HG02798 (cell line): ENCODE measurements around the gene CCDC88C.
"Not testable (repeated sequence)": the region's sequence is repeated elsewhere in the genome, so short reads cannot be mapped to it uniquely, and the experiment has no call there.

Experiments
- ATAC-seq: cut with Tn5 transposase; IDR thresholded peaks from one replicate; pipeline ENCODE4 v1.9.1; 2021; ENCODE audit warnings: mild to moderate bottlenecking; ENCODE audit not compliant: unreplicated experiment, poor library complexity

Gene CCDC88C

GRCh38 chr14:91257328-91258010, 160.2 kb downstream of the CCDC88C start:
- ATAC-seq: no peak

- no peak for ATAC-seq
These were observed 161.0 kb downstream of the CCDC88C start for GRCh38 chr14:91256661-91257060.

- ATAC-seq: no peak
These were observed 162.5 kb downstream of the CCDC88C start for GRCh38 chr14:91255026-91255695.

- ATAC-seq: no peak
These were observed 163.2 kb downstream of the CCDC88C start for GRCh38 chr14:91254461-91254860.

GRCh38 chr14:91253795-91254323, 163.8 kb downstream of the CCDC88C start:
- ATAC-seq: no peak

GRCh38 chr14:91252871-91253794, 164.5 kb downstream of the CCDC88C start:
- peak; percentile 44 for ATAC-seq

GRCh38 chr14:91250912-91251311, 166.7 kb downstream of the CCDC88C start:
- ATAC-seq: no peak

GRCh38 chr14:91249841-91250616, 167.6 kb downstream of the CCDC88C start:
- peak; percentile 87 for ATAC-seq

GRCh38 chr14:91246051-91246852, 171.4 kb downstream of the CCDC88C start:
- no peak for ATAC-seq

- ATAC-seq: not testable (repeated sequence)
These were observed 172.0 kb downstream of the CCDC88C start for GRCh38 chr14:91245616-91246015.

GRCh38 chr14:91245029-91245428, 172.6 kb downstream of the CCDC88C start:
- ATAC-seq: no peak

- ATAC-seq: no peak
These were observed 173.1 kb downstream of the CCDC88C start, which contains the start of gene GPR68 for GRCh38 chr14:91244501-91244901. Gene GPR68 (minus strand): TSS chr14:91244704. CDS start chr14:91235050, 9,654 bp downstream.

- no peak for ATAC-seq
These were observed 174.5 kb downstream of the CCDC88C start for GRCh38 chr14:91243074-91243471.

GRCh38 chr14:91242635-91243034, 175.0 kb downstream of the CCDC88C start:
- no peak for ATAC-seq

GRCh38 chr14:91241863-91242262, 175.8 kb downstream of the CCDC88C start:
- peak; percentile 47 for ATAC-seq

GRCh38 chr14:91238661-91239060, 179.0 kb downstream of the CCDC88C start:
- ATAC-seq: no peak

- no peak for ATAC-seq
These were observed 179.5 kb downstream of the CCDC88C start for GRCh38 chr14:91238085-91238484.

GRCh38 chr14:91237219-91237618, 180.4 kb downstream of the CCDC88C start:
- no peak for ATAC-seq

- ATAC-seq: no peak
These were observed 181.8 kb downstream of the CCDC88C start for GRCh38 chr14:91235841-91236240.
